ENCODE measurements around the gene PDCD4.
"Not testable (repeated sequence)": the region's sequence is repeated elsewhere in the genome, so short reads cannot be mapped to it uniquely, and the experiment has no call there.

The PDCD4 gene

DNA sequence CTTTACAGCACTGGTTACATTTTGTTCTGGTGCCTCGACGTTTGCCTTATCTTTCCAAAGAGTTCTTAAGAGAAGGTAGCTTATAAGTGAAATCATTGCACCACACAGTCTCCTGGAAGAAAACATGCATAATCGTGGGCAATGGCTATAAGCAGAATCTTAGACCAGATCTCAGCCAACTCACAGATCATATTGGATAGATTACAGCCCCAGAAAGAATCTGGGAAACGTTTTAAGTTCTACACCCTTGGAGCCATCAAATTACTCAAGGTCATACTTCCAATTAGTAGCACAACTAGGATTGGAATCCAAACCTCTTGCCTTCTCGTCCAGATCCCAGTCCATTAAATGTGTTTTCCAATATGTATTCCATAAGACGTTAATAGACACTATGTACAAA lies 8.8 kb upstream of the PDCD4 start:
- no peak for DNase-seq

- DNase-seq, result no peak
Measured at GRCh38 chr10:110863361-110863760, 8.4 kb upstream of the PDCD4 start.

DNA sequence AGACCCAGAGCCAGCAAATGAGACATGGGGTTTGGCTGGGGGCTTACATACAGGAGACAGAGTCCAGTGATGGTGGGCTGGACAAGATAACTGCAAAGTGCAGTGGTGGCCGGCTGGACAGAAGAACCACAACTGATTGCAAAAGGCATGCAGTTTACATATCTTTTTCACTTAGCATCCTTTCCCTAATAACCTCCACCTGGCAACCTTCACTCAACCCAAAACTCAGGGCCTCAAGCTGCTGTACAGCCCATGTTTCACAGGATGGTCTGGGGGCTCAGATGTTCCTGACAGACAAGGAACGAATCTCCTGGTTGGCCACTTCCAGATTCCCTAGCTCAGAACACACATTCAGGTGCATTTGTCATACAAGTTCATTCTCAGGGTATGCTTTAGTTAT lies 7.8 kb upstream of the PDCD4 start:
- no peak for DNase-seq

GRCh38 chr10:110864662-110865140 lies 7.0 kb upstream of the PDCD4 start:
- no peak for DNase-seq

DNA sequence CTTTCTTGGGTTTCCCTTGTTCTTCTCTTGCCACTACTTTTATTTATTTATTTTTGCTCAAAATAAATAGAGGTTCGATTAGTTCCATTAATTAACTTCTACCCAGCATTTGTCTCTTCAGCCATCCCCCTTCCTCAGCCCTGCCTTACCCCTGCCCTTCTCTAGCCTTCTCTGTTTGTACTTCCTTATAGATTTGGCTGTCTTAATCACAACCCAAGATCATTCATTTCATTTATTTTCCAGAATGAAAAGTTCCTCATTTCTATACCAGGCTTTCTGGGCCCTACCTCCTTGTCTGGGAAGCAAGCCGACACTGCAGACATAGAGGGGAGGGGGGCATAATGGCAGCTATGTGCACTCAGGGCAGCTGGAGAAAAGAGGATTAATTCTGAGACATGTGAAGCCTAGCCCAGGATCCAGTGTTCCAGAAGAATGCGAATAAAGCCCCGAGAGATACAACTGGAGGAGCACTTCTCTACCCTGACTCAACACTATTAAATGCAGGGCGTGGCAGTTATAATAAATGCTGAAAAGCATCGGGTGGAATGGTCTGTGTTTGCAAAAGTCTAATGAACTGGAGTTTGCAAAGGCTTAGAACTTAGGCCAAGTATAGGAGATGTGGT lies 6.4 kb upstream of the PDCD4 start:
- DNase-seq, result no peak

GRCh38 chr10:110865809-110866482 lies 5.8 kb upstream of the PDCD4 start:
- no peak for DNase-seq

GRCh38 chr10:110867011-110867806 lies 4.5 kb upstream of the PDCD4 start:
- not testable (repeated sequence) for DNase-seq

DNA sequence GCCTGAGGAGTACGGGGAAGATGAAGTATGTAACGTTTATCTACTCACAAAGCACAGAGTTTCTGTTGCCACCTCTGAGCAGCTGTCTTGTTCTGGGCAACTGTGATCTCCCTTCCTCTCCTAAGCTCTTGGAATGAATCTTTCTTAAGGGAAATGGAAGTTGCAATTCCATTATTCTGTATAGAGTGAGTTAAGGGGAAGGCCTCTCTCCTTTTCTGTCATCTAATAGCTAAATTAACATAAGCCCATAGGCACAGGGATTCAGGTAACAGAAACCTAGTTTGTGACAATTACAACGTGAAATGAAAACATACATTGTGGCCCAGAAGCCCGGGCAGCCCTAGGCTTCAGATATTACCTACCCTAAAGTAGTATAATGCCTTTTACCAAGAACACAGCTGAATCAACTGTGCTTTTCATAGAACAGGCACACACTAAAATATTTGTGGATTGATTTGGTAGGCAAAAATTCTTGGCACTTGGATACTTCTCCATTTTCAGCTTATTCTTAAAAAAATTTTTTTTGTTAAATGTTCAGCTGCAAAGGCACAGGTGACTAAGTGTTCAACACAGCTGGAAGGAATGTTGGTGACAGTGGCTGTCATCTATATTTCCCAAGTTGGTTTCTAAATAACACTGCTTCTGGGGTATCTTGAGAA lies 3.8 kb upstream of the PDCD4 start:
- no peak for DNase-seq

- DNase-seq, result no peak
Measured at GRCh38 chr10:110868981-110869380, 2.7 kb upstream of the PDCD4 start.

DNA sequence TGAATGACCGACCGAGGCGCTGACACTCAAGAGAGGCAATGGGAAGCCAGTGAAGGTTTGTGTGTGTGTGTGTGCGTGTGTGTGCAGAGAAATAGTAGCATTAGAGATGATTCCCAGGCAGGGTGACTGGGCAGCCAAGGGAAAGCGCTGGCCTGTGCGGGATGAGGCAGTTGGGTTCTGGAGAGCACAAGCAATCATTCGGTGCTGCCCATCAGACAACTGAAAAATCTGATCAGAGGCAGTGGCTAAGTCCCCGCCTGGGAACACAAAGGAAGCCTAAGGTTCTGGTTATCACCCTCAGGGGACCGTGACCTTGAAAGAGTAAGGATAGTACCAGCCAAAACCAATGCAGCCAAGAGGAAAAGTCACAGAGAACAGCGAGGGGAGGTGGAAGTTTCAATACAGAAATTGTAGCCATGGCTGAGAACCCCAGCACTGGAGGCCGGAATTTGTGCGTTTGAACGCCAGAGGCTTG lies 868 bp upstream of the PDCD4 start:
- peak in 1 of 2 experiments; percentile 7 for DNase-seq

- DNase-seq, result peak; percentile 72 to 76
Measured at GRCh38 chr10:110872145-110872983, 636 bp downstream of the PDCD4 start.

- DNase-seq, result no peak
Measured at GRCh38 chr10:110872984-110873923, 1.5 kb downstream of the PDCD4 start.

DNA sequence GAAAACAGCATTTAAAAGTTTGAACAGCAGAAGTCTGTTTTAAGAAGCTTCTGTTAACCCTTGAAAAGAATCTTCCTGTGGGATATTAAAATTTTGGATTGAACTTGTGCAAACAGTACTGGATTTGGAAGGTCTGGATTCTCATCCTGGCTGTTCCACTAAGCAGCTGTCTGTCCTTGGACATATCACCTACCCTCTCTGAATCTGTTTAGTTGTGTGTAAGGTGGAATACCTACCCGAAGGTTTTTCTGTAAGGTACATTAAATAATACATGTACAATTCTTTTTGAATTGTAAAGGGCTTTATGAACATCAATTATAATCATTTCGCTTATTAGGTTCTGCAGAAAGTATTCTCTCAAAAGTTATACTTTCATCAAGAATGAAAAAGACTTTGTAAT lies 2.2 kb downstream of the PDCD4 start:
- no peak for DNase-seq

DNA sequence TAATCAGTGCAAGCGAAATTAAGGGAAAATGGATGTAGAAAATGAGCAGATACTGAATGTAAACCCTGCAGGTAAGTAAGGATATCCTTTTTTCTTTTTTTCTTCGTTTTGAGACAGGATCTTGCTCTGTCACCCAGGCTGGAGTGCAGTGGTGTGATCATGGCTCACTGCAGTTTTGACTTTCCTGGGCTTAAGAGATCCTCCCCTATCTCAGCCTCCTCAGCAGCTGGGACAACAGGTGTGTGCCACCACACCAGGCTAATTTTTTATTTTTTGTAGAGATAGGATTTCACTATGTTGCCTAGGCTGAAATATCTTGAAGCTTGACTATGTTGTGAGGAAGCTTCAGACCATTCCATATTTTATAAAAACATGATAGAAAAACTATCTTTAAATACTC lies 4.3 kb downstream of the PDCD4 start:
- DNase-seq, result no peak

DNA sequence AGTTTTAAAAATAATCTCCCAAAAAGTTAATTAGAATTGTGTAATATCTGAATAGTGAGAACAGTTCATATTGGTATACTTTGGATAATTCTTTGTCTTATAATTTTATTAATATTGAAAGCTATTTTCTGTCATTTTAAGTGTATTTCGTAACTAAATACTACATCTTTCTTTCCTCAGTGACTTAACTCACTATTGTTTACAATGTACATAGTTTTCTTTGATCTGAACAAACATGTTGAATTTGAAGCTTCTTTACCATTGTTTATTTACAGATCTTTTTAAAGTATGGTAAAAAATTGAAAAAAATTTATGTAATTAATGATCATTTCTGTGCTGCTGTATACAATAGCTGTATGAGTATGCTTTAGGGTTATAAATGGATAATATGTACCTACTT lies 5.1 kb downstream of the PDCD4 start:
- DNase-seq, result no peak

DNA sequence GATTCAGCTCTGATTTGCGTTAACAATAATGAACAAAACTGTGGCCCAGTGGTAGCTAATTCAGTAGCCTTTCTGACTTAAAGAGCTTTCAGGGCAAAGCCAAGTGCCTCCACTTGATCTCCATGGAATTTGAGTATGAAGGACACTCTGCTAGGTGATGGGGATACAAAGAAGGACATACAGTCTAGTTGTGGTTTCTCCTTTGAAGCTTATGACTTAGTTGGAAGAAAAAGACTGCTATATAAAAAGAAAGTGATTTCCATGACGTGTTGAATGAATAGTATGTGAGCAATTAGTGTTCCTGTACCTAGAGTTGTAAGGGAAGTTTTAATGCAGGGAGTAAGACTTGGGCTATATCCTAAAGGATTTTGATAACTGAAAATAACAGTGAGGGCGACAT lies 8.3 kb downstream of the PDCD4 start:
- no peak for DNase-seq

DNA sequence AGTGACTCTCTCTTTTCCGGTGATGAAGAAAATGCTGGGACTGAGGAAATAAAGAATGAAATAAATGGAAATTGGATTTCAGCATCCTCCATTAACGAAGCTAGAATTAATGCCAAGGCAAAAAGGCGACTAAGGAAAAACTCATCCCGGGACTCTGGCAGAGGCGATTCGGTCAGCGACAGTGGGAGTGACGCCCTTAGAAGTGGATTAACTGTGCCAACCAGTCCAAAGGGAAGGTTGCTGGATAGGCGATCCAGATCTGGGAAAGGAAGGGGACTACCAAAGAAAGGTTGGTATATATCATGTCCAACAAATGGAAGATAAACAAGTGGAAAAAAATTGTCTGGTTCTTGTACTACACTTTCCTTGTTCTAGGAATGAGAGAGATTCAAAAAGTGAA lies 9.5 kb downstream of the PDCD4 start:
- no peak for DNase-seq

- no peak for DNase-seq
Measured at GRCh38 chr10:110881905-110882304, 10.2 kb downstream of the PDCD4 start.

GRCh38 chr10:110883924-110884323 lies 12.2 kb downstream of the PDCD4 start:
- no peak for DNase-seq

- DNase-seq, result no peak
Measured at GRCh38 chr10:110885932-110886674, 14.4 kb downstream of the PDCD4 start.

Measured in NCI-H526 (cell line).